H1 (cell line): Measurements from ENCODE around the gene LAX1. TPM values are rescaled to one million over a fixed set of nuclear protein-coding genes. Genes with fewer than 3 reads are reported as not detected.
"Not testable (repeated sequence)": the region's sequence is repeated elsewhere in the genome, so short reads cannot be mapped to it uniquely, and the experiment has no call there.

Source experiments
- CTCF ChIA-PET: fragments of 300-600 bp; sonication (Branson Sonifier 250); formaldehyde crosslinking; loops from one replicate; lab custom pipeline; 2021; ENCODE audit not compliant: partially characterized antibody; lab: Charles Lee
- POLR2A ChIA-PET: fragments of 300-600 bp; sonication (Branson Sonifier 250); formaldehyde crosslinking; loops from one replicate; lab custom pipeline; 2021; ENCODE audit warnings: inconsistent platforms; ENCODE audit not compliant: partially characterized antibody; lab: Charles Lee
- DNase-seq, 2 experiments: peaks; one replicate each; pipeline versions ENCODE4 v3.0.0 to v3.0.0-alpha.2; 2010 to 2022; ENCODE audit warnings: low spot score in 2 of 2, low read depth in 1 of 2, mixed read lengths in 1 of 2
- FAIRE-seq: peaks from 2 replicates; lab custom pipeline; 2011; peaks lifted over from hg19 to GRCh38; lab: Jason Lieb, UNC
- H2AFZ ChIP-seq: 2 replicates; pipeline ENCODE4 v1.8.1; 2012; ENCODE audit warnings: low read length, inconsistent platforms
- H2AK5ac ChIP-seq: 2 replicates; pipeline ENCODE4 v1.6.1; 2013; ENCODE audit warnings: low read depth, low read length
- H2BK120ac ChIP-seq: replicated peaks from 2 replicates; pipeline ENCODE3; 2013; ENCODE audit warnings: low read depth, low read length, inconsistent platforms
- H2BK12ac ChIP-seq: 2 replicates; pipeline ENCODE4 v1.6.1; 2013; ENCODE audit warnings: low read depth, low read length
- H2BK15ac ChIP-seq: 2 replicates; pipeline ENCODE4 v1.6.1; 2013; ENCODE audit warnings: low read length
- H2BK20ac ChIP-seq: 2 replicates; pipeline ENCODE4 v1.6.1; 2013; ENCODE audit warnings: low read length
- H2BK5ac ChIP-seq: 2 replicates; pipeline ENCODE4 v1.6.1; 2013; ENCODE audit warnings: low read depth, low read length
- H3K14ac ChIP-seq: 2 replicates; pipeline ENCODE4 v1.6.1; 2013; ENCODE audit warnings: inconsistent platforms; ENCODE audit not compliant: insufficient read length
- H3K18ac ChIP-seq: 2 replicates; pipeline ENCODE4 v1.6.1; 2013; ENCODE audit warnings: low read length; ENCODE audit errors: extremely low read depth
- H3K23ac ChIP-seq: 2 replicates; pipeline ENCODE4 v1.6.1; 2013; ENCODE audit warnings: inconsistent platforms; ENCODE audit not compliant: insufficient read length
- H3K23me2 ChIP-seq: 2 replicates; pipeline ENCODE4 v1.6.1; 2013; ENCODE audit warnings: low read depth, low read length
- H3K27ac ChIP-seq: 2 replicates; pipeline ENCODE4 v1.6.1; 2011; ENCODE audit warnings: low read depth, low read length, inconsistent platforms
- H3K27me3 ChIP-seq, 4 experiments: replicated peaks in 1 of 4; 1 replicate in 1 of 4; 2 replicates in 3 of 4; pipeline versions ENCODE4 v1.6.1 to v1.8.1; 2011 to 2013; ENCODE audit warnings: low read length in 3 of 4, mild to moderate bottlenecking in 3 of 4, inconsistent platforms in 2 of 4, mixed read lengths in 2 of 4, moderate library complexity in 1 of 4; ENCODE audit not compliant: control insufficient read depth in 3 of 4, insufficient read depth in 3 of 4; ENCODE audit errors: extremely low read depth in 1 of 4
- H3K36me3 ChIP-seq, 4 experiments: 2 replicates each; pipeline versions ENCODE4 v1.6.1 to v1.8.1; 2011 to 2013; ENCODE audit warnings: mild to moderate bottlenecking in 4 of 4, low read length in 3 of 4, moderate library complexity in 2 of 4, control low read depth in 1 of 4, inconsistent platforms in 1 of 4; ENCODE audit not compliant: insufficient read depth in 4 of 4, control insufficient read depth in 2 of 4
- H3K4ac ChIP-seq: replicated peaks from 2 replicates; pipeline ENCODE3; 2013; ENCODE audit warnings: low read length, low read depth, mixed read lengths, inconsistent platforms; ENCODE audit not compliant: insufficient read length
- H3K4me1 ChIP-seq, 4 experiments: replicated peaks in 1 of 4; 1 replicate in 1 of 4; 2 replicates in 3 of 4; pipeline versions ENCODE4 v1.6.1 to v1.8.1; 2011 to 2013; ENCODE audit warnings: low read length in 3 of 4, inconsistent platforms in 2 of 4, mixed read lengths in 1 of 4; ENCODE audit not compliant: insufficient read depth in 4 of 4, control insufficient read depth in 3 of 4
- H3K4me2 ChIP-seq, 2 experiments: 2 replicates each; pipeline versions ENCODE4 v1.6.1 to v1.8.1; 2011 to 2013; ENCODE audit warnings: low read depth in 2 of 2, low read length in 2 of 2, control low read depth in 1 of 2, inconsistent platforms in 1 of 2, mild to moderate bottlenecking in 1 of 2; ENCODE audit not compliant: insufficient read depth in 1 of 2
- H3K4me3 ChIP-seq, 4 experiments: fragments of 200-600, 300-600 bp in 1 of 4; sonication (generic), shearing (Covaris generic), sonication (Bioruptor Twin) in 1 of 4; 2 replicates each; pipeline versions ENCODE4 v1.5.1 to v1.8.1; 2011 to 2016; ENCODE audit warnings: low read length in 4 of 4, low read depth in 3 of 4, control low read depth in 2 of 4, inconsistent platforms in 2 of 4, mild to moderate bottlenecking in 2 of 4, mixed read lengths in 1 of 4, moderate library complexity in 1 of 4; ENCODE audit not compliant: insufficient read depth in 2 of 4; ENCODE audit errors: extremely low read depth in 1 of 4
- H3K56ac ChIP-seq: replicated peaks from 2 replicates; pipeline ENCODE3; 2013; ENCODE audit warnings: low read depth, mild to moderate bottlenecking, mixed read lengths, low read length, inconsistent platforms; ENCODE audit not compliant: insufficient read length
- H3K79me1 ChIP-seq: 2 replicates; pipeline ENCODE4 v1.6.1; 2013; ENCODE audit warnings: low read depth, low read length, control low read depth
- H3K79me2 ChIP-seq, 2 experiments: 2 replicates each; pipeline versions ENCODE4 v1.6.1 to v1.8.1; 2012 to 2013; ENCODE audit warnings: low read length in 2 of 2, mild to moderate bottlenecking in 2 of 2, inconsistent platforms in 1 of 2; ENCODE audit not compliant: insufficient read depth in 2 of 2, control insufficient read depth in 1 of 2
- H3K9ac ChIP-seq, 4 experiments: replicated peaks in 1 of 4; 1 replicate in 1 of 4; 2 replicates in 3 of 4; pipeline versions ENCODE4 v1.6.1 to v1.8.1; 2011 to 2013; ENCODE audit warnings: low read depth in 3 of 4, low read length in 3 of 4, control low read depth in 2 of 4, mild to moderate bottlenecking in 2 of 4, moderate library complexity in 2 of 4, inconsistent platforms in 1 of 4; ENCODE audit errors: extremely low read depth in 1 of 4
- H3K9me3 ChIP-seq, 2 experiments: 2 replicates each; pipeline versions ENCODE4 v1.6.1 to v1.8.1; 2012 to 2013; ENCODE audit warnings: mild to moderate bottlenecking in 2 of 2, moderate library complexity in 2 of 2, control low read depth in 1 of 2, inconsistent platforms in 1 of 2, low read depth in 1 of 2, low read length in 1 of 2, mixed read lengths in 1 of 2; ENCODE audit not compliant: insufficient read depth in 2 of 2
- H4K20me1 ChIP-seq, 2 experiments: replicated peaks in 1 of 2; 2 replicates each; pipeline versions ENCODE3 to v1.8.1; 2011 to 2013; ENCODE audit warnings: inconsistent platforms in 2 of 2, low read length in 2 of 2, mild to moderate bottlenecking in 1 of 2; ENCODE audit not compliant: insufficient read depth in 2 of 2, control insufficient read depth in 1 of 2
- H4K5ac ChIP-seq: 2 replicates; pipeline ENCODE4 v1.6.1; 2013; ENCODE audit warnings: low read length, low read depth, mixed read lengths, inconsistent platforms; ENCODE audit not compliant: insufficient read length
- H4K8ac ChIP-seq: 2 replicates; pipeline ENCODE4 v1.8.0; 2013; ENCODE audit warnings: mild to moderate bottlenecking, moderate library complexity, low read length, inconsistent platforms; ENCODE audit not compliant: insufficient read depth; ENCODE audit errors: extremely low read depth
- H4K91ac ChIP-seq: replicated peaks from 2 replicates; pipeline ENCODE3; 2013; ENCODE audit warnings: low read length, mixed read lengths, inconsistent platforms; ENCODE audit not compliant: insufficient read length
- WGBS, 2 experiments: shearing (Covaris generic) in 1 of 2; methylation state at CpG; one replicate each; pipeline versions ENCODE4 v1.1.6 to v1.1.7; 2013 to 2015; ENCODE audit warnings: low lambda C conversion rate in 2 of 2, mixed read lengths in 2 of 2, inconsistent platforms in 1 of 2, low coverage in 1 of 2, missing lambda C conversion rate in 1 of 2; ENCODE audit not compliant: insufficient replicate concordance in 2 of 2, insufficient coverage in 1 of 2, insufficient read length in 1 of 2; ENCODE audit errors: extremely low coverage in 1 of 2, missing lambda C conversion rate in 1 of 2; 5-methylcytosine and 5-hydroxymethylcytosine counted together
- polyA plus RNA-seq, 7 experiments: library from polyadenylated mRNA; depleted of rRNA in 3 of 7; stranded (reverse) in 5 of 7; unstranded in 2 of 7; fragments of >200 nt in 5 of 7; fragments of 200-250 nt in 2 of 7; gene quantifications; 1 replicate in 5 of 7; 2 replicates in 1 of 7; 4 replicates in 1 of 7; pipeline versions ENCODE4 v1.2.1 to v1.2.3, GENCODE V29; 2011 to 2013; ENCODE audit warnings: missing spikeins in 2 of 7, mixed read lengths in 2 of 7
- total RNA-seq: library from RNA; stranded (reverse); fragmentation: NEBNext Ultra II Directional; extraction: Animal tissue kit (Norgen Biotek cat#: 25700); gene quantifications from 2 replicates; pipeline ENCODE4 v1.2.1, GENCODE V29; 2021

Gene LAX1
- total and polyA plus RNA-seq, 2 of the 8 experiments (the other 6 are each of a cell fraction or from before 2014, with no cell fraction given): 0.11 TPM; not detected in 1

GRCh38 chr1:203758749-203759148, 6.2 kb upstream of the LAX1 start:
- H3K36me3 ChIP-seq, DNase-seq, FAIRE-seq, H3K14ac ChIP-seq, H3K79me1 ChIP-seq, H3K4me1 ChIP-seq, H3K56ac ChIP-seq, H2BK5ac ChIP-seq, H4K5ac ChIP-seq, H3K18ac ChIP-seq, H2BK120ac ChIP-seq, H4K20me1 ChIP-seq, H2BK15ac ChIP-seq, H3K79me2 ChIP-seq, H3K27ac ChIP-seq, H3K4me3 ChIP-seq, H3K4me2 ChIP-seq, H4K8ac ChIP-seq, H2BK20ac ChIP-seq, H4K91ac ChIP-seq, H3K23me2 ChIP-seq, H3K23ac ChIP-seq, H3K9ac ChIP-seq, H2AFZ ChIP-seq, H3K4ac ChIP-seq, H3K9me3 ChIP-seq, H3K27me3 ChIP-seq, H2BK12ac ChIP-seq, H2AK5ac ChIP-seq: not testable (repeated sequence)
- WGBS, 2 experiments: 96% methylated on average over 2 of the region's 2 CpGs; no CpG with 5 or more reads in 1 of the 2 experiments
- ChIA-PET POLR2A (interaction anchor here (0.8 to 1.5 kb wide), 2 partner anchors 14 to 23 kb away, joined by 3 read pairs; no protein-coding TSS in a partner anchor), CTCF (interaction anchor here (1.3 kb wide), 2 partner anchors 271 to 403 kb away, joined by 3 to 4 read pairs; no protein-coding TSS in a partner anchor)
